K562 (cell line): ENCODE measurements around the gene RBBP4. TPM values are rescaled to one million over a fixed set of nuclear protein-coding genes. Genes with fewer than 3 reads are reported as not detected.

Source experiments
- ARNT ChIP-seq, 2 experiments: fragments of 450-650 bp; IDR thresholded peaks; 2 replicates each; pipeline ENCODE4 v1.6.1; 2016; ENCODE audit warnings: mild to moderate bottlenecking in 1 of 2
- EHMT2 ChIP-seq: fragments of 450-650 bp; IDR thresholded peaks from 2 replicates; pipeline ENCODE4 v1.6.1; 2018; ENCODE audit warnings: antibody characterized with exemption
- OTX1 ChIP-seq: fragments of 450-650 bp; formaldehyde crosslinking; IDR thresholded peaks from 2 replicates; pipeline ENCODE4 v1.4.0; 2022; ENCODE audit warnings: mild to moderate bottlenecking
- ZNF699 ChIP-seq: fragments of 250-450 bp; sonication (Bioruptor Pico); IDR thresholded peaks from 2 replicates; pipeline ENCODE4 v1.8.0; 2021; ENCODE audit warnings: mild to moderate bottlenecking, moderate library complexity; ENCODE audit not compliant: insufficient replicate concordance
- polyA plus RNA-seq, 8 experiments: library from polyadenylated mRNA; depleted of rRNA in 4 of 8; stranded (reverse) in 5 of 8; unstranded in 3 of 8; fragments of >200 nt; fragmentation: Nextera tagmentation in 2 of 8; fragmentation: Illumina TruSeq in 1 of 8; extraction: Ambion mirVana in 2 of 8; extraction: Trizol in 1 of 8; gene quantifications; 2 replicates each; pipeline versions ENCODE4 v1.2.1 to v1.2.3, GENCODE V29; 2011 to 2014; ENCODE audit warnings: inconsistent platforms in 1 of 8, missing spikeins in 1 of 8
- total RNA-seq, 7 experiments: library from RNA; depleted of rRNA in 6 of 7; stranded (reverse); fragments of >200 nt in 6 of 7; fragmentation: Illumina TruSeq in 2 of 7; extraction: Trizol in 2 of 7; gene quantifications; 2 replicates each; pipeline versions ENCODE4 v1.2.1 to v1.2.3, GENCODE V29; 2011 to 2021; ENCODE audit warnings: low replicate concordance in 1 of 7
- TF ChIP-seq, protein P1 (sequence below): fragments of 250-450 bp; sonication (Bioruptor Pico); IDR thresholded peaks from 2 replicates; pipeline ENCODE4 v1.5.0; 2021; ENCODE audit warnings: mild to moderate bottlenecking, borderline replicate concordance
- TF ChIP-seq, protein P2 (sequence below): fragments of 200-600 bp; sonication (generic); IDR thresholded peaks from one replicate; pipeline ENCODE4 v1.6.1; 2012; ENCODE audit warnings: mild to moderate bottlenecking, low read depth, low read length, inconsistent platforms
- TF ChIP-seq, protein P3 (sequence below): fragments of 250-450 bp; sonication (Bioruptor Pico); IDR thresholded peaks from 2 replicates; pipeline ENCODE4 v1.8.0; 2021; ENCODE audit warnings: moderate library complexity, mild to moderate bottlenecking, inconsistent platforms
- TF ChIP-seq, protein P4 (sequence below): fragments of 250-450 bp; sonication (Bioruptor Pico); IDR thresholded peaks from 2 replicates; pipeline ENCODE4 v1.9.0; 2021; ENCODE audit warnings: mild to moderate bottlenecking, inconsistent platforms

The RBBP4 gene
- total and polyA plus RNA-seq, 9 of the 15 experiments (the other 6 are each of a cell fraction or from before 2014, with no cell fraction given), result 185 to 409 (median 259) TPM

DNA sequence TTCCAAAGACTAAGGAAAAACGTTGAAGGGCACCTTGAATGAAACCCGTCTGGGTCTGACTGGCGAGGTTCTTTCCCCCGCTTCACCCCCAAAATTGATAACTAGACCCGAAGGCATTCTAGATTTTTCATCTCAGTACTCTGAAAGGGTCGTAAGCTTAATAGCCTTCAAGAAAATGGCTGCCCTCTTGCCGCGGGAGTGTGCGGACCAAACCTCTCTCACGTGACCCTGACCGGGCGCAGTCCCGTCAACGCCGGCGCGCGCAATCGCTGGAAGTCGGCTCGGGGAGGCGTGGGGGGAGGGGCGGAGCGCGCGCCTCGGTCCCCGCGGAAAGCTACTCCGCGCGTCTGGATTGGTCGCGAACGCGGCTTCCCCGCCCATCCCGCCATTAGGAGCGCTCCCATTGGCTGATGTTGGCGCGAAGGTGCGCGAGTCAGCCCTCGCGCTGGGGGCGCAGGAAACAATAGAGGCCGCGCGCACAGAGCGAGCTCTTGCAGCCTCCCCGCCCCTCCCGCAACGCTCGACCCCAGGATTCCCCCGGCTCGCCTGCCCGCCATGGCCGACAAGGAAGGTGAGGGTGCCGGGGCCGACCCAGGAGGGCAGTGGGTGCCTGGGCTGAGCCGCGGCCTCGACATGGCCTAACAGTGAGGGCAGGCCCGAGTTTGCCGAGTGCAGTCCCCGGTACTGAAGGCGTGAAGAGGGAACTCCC, at the start of gene RBBP4 (continued):
- TF ChIP-seq, protein P1, sequence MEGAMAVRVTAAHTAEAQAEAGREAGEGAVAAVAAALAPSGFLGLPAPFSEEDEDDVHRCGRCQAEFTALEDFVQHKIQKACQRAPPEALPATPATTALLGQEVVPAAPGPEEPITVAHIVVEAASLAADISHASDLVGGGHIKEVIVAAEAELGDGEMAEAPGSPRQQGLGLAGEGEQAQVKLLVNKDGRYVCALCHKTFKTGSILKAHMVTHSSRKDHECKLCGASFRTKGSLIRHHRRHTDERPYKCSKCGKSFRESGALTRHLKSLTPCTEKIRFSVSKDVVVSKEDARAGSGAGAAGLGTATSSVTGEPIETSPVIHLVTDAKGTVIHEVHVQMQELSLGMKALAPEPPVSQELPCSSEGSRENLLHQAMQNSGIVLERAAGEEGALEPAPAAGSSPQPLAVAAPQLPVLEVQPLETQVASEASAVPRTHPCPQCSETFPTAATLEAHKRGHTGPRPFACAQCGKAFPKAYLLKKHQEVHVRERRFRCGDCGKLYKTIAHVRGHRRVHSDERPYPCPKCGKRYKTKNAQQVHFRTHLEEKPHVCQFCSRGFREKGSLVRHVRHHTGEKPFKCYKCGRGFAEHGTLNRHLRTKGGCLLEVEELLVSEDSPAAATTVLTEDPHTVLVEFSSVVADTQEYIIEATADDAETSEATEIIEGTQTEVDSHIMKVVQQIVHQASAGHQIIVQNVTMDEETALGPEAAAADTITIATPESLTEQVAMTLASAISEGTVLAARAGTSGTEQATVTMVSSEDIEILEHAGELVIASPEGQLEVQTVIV (CRISPR knock-in tag), result no peak
- TF ChIP-seq EHMT2, result no peak; the same call in 1 of the 2 replicates
- TF ChIP-seq, protein P2, sequence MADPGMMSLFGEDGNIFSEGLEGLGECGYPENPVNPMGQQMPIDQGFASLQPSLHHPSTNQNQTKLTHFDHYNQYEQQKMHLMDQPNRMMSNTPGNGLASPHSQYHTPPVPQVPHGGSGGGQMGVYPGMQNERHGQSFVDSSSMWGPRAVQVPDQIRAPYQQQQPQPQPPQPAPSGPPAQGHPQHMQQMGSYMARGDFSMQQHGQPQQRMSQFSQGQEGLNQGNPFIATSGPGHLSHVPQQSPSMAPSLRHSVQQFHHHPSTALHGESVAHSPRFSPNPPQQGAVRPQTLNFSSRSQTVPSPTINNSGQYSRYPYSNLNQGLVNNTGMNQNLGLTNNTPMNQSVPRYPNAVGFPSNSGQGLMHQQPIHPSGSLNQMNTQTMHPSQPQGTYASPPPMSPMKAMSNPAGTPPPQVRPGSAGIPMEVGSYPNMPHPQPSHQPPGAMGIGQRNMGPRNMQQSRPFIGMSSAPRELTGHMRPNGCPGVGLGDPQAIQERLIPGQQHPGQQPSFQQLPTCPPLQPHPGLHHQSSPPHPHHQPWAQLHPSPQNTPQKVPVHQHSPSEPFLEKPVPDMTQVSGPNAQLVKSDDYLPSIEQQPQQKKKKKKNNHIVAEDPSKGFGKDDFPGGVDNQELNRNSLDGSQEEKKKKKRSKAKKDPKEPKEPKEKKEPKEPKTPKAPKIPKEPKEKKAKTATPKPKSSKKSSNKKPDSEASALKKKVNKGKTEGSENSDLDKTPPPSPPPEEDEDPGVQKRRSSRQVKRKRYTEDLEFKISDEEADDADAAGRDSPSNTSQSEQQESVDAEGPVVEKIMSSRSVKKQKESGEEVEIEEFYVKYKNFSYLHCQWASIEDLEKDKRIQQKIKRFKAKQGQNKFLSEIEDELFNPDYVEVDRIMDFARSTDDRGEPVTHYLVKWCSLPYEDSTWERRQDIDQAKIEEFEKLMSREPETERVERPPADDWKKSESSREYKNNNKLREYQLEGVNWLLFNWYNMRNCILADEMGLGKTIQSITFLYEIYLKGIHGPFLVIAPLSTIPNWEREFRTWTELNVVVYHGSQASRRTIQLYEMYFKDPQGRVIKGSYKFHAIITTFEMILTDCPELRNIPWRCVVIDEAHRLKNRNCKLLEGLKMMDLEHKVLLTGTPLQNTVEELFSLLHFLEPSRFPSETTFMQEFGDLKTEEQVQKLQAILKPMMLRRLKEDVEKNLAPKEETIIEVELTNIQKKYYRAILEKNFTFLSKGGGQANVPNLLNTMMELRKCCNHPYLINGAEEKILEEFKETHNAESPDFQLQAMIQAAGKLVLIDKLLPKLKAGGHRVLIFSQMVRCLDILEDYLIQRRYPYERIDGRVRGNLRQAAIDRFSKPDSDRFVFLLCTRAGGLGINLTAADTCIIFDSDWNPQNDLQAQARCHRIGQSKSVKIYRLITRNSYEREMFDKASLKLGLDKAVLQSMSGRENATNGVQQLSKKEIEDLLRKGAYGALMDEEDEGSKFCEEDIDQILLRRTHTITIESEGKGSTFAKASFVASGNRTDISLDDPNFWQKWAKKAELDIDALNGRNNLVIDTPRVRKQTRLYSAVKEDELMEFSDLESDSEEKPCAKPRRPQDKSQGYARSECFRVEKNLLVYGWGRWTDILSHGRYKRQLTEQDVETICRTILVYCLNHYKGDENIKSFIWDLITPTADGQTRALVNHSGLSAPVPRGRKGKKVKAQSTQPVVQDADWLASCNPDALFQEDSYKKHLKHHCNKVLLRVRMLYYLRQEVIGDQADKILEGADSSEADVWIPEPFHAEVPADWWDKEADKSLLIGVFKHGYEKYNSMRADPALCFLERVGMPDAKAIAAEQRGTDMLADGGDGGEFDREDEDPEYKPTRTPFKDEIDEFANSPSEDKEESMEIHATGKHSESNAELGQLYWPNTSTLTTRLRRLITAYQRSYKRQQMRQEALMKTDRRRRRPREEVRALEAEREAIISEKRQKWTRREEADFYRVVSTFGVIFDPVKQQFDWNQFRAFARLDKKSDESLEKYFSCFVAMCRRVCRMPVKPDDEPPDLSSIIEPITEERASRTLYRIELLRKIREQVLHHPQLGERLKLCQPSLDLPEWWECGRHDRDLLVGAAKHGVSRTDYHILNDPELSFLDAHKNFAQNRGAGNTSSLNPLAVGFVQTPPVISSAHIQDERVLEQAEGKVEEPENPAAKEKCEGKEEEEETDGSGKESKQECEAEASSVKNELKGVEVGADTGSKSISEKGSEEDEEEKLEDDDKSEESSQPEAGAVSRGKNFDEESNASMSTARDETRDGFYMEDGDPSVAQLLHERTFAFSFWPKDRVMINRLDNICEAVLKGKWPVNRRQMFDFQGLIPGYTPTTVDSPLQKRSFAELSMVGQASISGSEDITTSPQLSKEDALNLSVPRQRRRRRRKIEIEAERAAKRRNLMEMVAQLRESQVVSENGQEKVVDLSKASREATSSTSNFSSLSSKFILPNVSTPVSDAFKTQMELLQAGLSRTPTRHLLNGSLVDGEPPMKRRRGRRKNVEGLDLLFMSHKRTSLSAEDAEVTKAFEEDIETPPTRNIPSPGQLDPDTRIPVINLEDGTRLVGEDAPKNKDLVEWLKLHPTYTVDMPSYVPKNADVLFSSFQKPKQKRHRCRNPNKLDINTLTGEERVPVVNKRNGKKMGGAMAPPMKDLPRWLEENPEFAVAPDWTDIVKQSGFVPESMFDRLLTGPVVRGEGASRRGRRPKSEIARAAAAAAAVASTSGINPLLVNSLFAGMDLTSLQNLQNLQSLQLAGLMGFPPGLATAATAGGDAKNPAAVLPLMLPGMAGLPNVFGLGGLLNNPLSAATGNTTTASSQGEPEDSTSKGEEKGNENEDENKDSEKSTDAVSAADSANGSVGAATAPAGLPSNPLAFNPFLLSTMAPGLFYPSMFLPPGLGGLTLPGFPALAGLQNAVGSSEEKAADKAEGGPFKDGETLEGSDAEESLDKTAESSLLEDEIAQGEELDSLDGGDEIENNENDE, result no peak
- TF ChIP-seq, protein P3, sequence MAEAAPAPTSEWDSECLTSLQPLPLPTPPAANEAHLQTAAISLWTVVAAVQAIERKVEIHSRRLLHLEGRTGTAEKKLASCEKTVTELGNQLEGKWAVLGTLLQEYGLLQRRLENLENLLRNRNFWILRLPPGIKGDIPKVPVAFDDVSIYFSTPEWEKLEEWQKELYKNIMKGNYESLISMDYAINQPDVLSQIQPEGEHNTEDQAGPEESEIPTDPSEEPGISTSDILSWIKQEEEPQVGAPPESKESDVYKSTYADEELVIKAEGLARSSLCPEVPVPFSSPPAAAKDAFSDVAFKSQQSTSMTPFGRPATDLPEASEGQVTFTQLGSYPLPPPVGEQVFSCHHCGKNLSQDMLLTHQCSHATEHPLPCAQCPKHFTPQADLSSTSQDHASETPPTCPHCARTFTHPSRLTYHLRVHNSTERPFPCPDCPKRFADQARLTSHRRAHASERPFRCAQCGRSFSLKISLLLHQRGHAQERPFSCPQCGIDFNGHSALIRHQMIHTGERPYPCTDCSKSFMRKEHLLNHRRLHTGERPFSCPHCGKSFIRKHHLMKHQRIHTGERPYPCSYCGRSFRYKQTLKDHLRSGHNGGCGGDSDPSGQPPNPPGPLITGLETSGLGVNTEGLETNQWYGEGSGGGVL, result peak; percentile 89
- TF ChIP-seq OTX1, result peak; percentile 98
- TF ChIP-seq ZNF699 (CRISPR knock-in tag), result peak; percentile 49
- TF ChIP-seq, protein P4, sequence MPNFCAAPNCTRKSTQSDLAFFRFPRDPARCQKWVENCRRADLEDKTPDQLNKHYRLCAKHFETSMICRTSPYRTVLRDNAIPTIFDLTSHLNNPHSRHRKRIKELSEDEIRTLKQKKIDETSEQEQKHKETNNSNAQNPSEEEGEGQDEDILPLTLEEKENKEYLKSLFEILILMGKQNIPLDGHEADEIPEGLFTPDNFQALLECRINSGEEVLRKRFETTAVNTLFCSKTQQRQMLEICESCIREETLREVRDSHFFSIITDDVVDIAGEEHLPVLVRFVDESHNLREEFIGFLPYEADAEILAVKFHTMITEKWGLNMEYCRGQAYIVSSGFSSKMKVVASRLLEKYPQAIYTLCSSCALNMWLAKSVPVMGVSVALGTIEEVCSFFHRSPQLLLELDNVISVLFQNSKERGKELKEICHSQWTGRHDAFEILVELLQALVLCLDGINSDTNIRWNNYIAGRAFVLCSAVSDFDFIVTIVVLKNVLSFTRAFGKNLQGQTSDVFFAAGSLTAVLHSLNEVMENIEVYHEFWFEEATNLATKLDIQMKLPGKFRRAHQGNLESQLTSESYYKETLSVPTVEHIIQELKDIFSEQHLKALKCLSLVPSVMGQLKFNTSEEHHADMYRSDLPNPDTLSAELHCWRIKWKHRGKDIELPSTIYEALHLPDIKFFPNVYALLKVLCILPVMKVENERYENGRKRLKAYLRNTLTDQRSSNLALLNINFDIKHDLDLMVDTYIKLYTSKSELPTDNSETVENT (CRISPR knock-in tag), result peak; percentile 52; the same call in 1 of the 2 replicates
- TF ChIP-seq ARNT (IDR thresholded peaks at IDR 0.05), result peak; percentile 83 to 92; a peak in 3 of 4 replicates
